Ammon's horn (tissue), 1 donor: ENCODE measurements around the gene RDH12.
"Not testable (repeated sequence)": the region's sequence is repeated elsewhere in the genome, so short reads cannot be mapped to it uniquely, and the experiment has no call there.

Source experiments
- DNase-seq: peaks from one replicate; pipeline ENCODE4 v3.0.0-alpha.2; 2016; ENCODE audit warnings: low spot score

RDH12 gene

GRCh38 chr14:67705211-67705610 is 3.5 kb downstream of the RDH12 start:
- DNase-seq = no peak

GRCh38 chr14:67709346-67709745 is 7.7 kb downstream of the RDH12 start:
- not testable (repeated sequence) for DNase-seq

GRCh38 chr14:67709796-67710195 is 8.1 kb downstream of the RDH12 start:
- not testable (repeated sequence) for DNase-seq

GRCh38 chr14:67710209-67710608 is 8.5 kb downstream of the RDH12 start:
- no peak for DNase-seq

GRCh38 chr14:67717048-67717447 is 15.4 kb downstream of the RDH12 start:
- DNase-seq = no peak

- no peak for DNase-seq
Measured at GRCh38 chr14:67718265-67718664, 16.6 kb downstream of the RDH12 start.

GRCh38 chr14:67719385-67719784 is 17.7 kb downstream of the RDH12 start:
- not testable (repeated sequence) for DNase-seq

- no peak for DNase-seq
Measured at GRCh38 chr14:67719866-67720265, 18.2 kb downstream of the RDH12 start.

GRCh38 chr14:67721875-67722274 is 20.2 kb downstream of the RDH12 start:
- DNase-seq = no peak

- peak; percentile 70 for DNase-seq
Measured at GRCh38 chr14:67722293-67722692, 20.6 kb downstream of the RDH12 start.

GRCh38 chr14:67725171-67725570 is 23.5 kb downstream of the RDH12 start:
- DNase-seq = no peak

GRCh38 chr14:67727361-67727760 is 25.7 kb downstream of the RDH12 start:
- no peak for DNase-seq

- no peak for DNase-seq
Measured at GRCh38 chr14:67728258-67728657, 26.6 kb downstream of the RDH12 start.

- DNase-seq = no peak
Measured at GRCh38 chr14:67729072-67729885, 27.6 kb downstream of the RDH12 start.

GRCh38 chr14:67733616-67734015 is 31.9 kb downstream of the RDH12 start:
- no peak for DNase-seq

- DNase-seq = no peak
Measured at GRCh38 chr14:67734675-67735074, 33.0 kb downstream of the RDH12 start.

- DNase-seq = no peak
Measured at GRCh38 chr14:67735336-67736147, 33.9 kb downstream of the RDH12 start.

- DNase-seq = no peak
Measured at GRCh38 chr14:67736771-67737170, 35.1 kb downstream of the RDH12 start.

GRCh38 chr14:67738740-67739504 is 37.2 kb downstream of the RDH12 start:
- DNase-seq = no peak

GRCh38 chr14:67744046-67744445 is 42.4 kb downstream of the RDH12 start:
- no peak for DNase-seq

GRCh38 chr14:67746927-67747326 is 45.2 kb downstream of the RDH12 start:
- DNase-seq = no peak

GRCh38 chr14:67748312-67748711 is 46.6 kb downstream of the RDH12 start:
- DNase-seq = no peak
